Metanephros (tissue), 1 donor: ENCODE measurements around the gene PROKR1. TPM values are rescaled to one million over a fixed set of nuclear protein-coding genes. Genes with fewer than 3 reads are reported as not detected.

Source experiments
- total RNA-seq: library from RNA; depleted of rRNA; stranded (reverse); fragments of >200 nt; gene quantifications from one replicate; pipeline ENCODE4 v1.2.3, GENCODE V29; 2014

The PROKR1 gene
- total RNA-seq = 0.23 TPM

DNA sequence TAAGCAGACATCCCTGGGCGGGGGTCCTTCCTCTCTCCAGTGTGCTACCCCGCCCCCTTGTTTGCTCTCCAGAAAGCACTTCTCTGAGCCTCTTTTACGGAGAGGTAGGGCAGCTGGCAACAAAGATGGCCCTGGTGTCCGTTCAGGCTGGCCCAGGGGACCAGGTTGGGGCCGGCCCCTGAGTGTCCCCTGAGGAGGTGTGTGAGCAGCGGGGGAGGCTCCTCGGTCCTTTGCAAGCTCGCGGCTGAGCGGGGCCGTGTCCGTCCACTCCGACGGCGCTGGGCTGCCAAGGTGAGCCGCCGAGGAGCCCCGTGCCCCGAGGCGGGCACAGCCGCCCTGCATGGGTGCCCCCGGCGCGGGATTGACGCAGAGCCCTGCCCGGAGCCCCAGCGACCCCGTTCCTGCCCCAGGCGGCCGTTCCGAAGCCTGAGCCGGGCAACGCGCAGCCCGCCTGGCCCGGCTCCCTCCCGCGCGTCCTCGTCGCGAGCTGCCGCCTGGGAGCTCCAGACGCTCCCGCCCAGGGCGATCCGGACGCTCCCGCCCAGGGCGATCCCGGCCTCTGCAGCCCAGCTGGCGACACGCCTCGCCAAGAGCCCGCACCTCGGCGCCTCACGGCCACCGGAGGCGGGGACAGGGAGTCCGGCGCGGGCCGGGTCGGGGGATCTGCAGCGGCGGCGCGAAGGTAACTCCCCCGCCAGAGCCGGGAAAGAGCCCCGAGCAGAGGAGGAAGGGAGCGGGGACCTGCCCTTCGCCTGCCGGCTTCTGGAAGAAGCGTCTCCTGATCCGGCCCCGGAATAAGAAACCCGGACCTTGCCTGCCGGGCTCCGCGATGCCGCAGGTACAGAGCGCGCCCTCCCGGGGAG is at the start of gene PROKR1:
Gene PROKR1, plus strand, starts transcription at position 569 of the 863 bp plus-strand sequence. CDS start 2,243 bp downstream, outside the sequence.

Other genes with a start within 250 kb of the PROKR1 start
- 0.53 TPM for gene FBXO48, start 176.3 kb upstream of the PROKR1 start, total RNA-seq
- 7.3 TPM for gene APLF, start 176.0 kb upstream of the PROKR1 start, total RNA-seq
- gene ARHGAP25, start 91.2 kb downstream of the PROKR1 start, total RNA-seq = 10.8 TPM
- gene BMP10, start 227.8 kb downstream of the PROKR1 start, total RNA-seq = not detected